Mesothelial cell of epicardium (in vitro differentiated cells): ENCODE data around the gene KLK15. TPM values are rescaled to one million over a fixed set of nuclear protein-coding genes. Genes with fewer than 3 reads are reported as not detected.

Source experiments
- DNase-seq, 2 experiments: peaks; one replicate each; pipeline ENCODE4 v3.0.0; 2021; ENCODE audit warnings: low spot score in 2 of 2; ENCODE audit not compliant: unreplicated experiment in 2 of 2
- H3K27ac Mint-ChIP-seq: 2 replicates; pipeline ENCODE4 v1.8.0; 2021; ENCODE audit warnings: mixed read lengths
- H3K27me3 Mint-ChIP-seq: 2 replicates; pipeline ENCODE4 v1.8.0; 2021; ENCODE audit warnings: low read depth, mixed read lengths
- H3K36me3 Mint-ChIP-seq: 2 replicates; pipeline ENCODE4 v1.8.0; 2021; ENCODE audit warnings: mixed read lengths
- H3K4me1 Mint-ChIP-seq: 2 replicates; pipeline ENCODE4 v1.8.0; 2021; ENCODE audit warnings: mixed read lengths
- H3K4me3 Mint-ChIP-seq: 2 replicates; pipeline ENCODE4 v1.8.0; 2021; ENCODE audit warnings: mild to moderate bottlenecking, moderate library complexity, mixed read lengths
- H3K9me3 Mint-ChIP-seq: 2 replicates; pipeline ENCODE4 v1.8.0; 2021; ENCODE audit warnings: mixed read lengths
- total RNA-seq: library from RNA; stranded (reverse); gene quantifications from 3 replicates; pipeline ENCODE4 v1.2.1, GENCODE V29; 2021
- TF ChIP-seq, protein P1 (sequence below): fragments of 200-600 bp; sonication (generic); IDR thresholded peaks from one replicate; pipeline ENCODE4 v1.5.0; 2021; ENCODE audit warnings: antibody characterized with exemption; ENCODE audit not compliant: unreplicated experiment

The KLK15 gene
- total RNA-seq, 1 donor from 2014 or later = not detected

DNA sequence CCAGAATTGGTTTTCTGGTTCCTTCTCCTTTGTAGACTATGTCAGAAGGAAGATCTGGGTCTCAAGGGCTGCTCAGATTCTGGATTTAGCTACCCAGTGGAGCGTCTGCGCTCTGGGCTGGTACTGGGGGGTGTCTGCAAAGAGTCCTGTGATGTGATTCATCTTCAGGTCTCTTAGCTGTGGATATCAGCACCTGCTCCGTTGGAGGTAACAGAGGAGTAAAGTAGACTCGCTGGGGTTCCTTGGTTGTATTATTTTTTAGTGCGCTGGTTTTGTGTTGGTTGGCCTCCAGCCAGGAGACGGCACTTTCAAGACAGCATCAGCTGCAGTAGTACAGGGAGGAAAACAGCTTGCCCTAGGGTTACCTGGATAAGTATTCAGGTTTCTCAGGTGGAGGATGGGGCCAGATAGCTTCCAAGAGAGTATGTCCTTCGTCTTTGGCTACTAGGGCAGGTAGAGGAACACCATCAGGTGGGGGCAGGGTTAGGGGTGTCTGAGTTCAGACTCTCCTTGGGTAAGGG lies 10.4 kb upstream of the KLK15 start:
- Mint-ChIP-seq H3K9me3 (peaks cover 9% of the 10 kb centered on the region), H3K4me3 (no peak overlapping the region), H3K36me3 (peaks cover 1% of the 10 kb centered on the region), H3K27ac (no peak overlapping the region), H3K4me1 (no peaks in the 10 kb centered on the region), H3K27me3 (peaks cover 75% of the 10 kb centered on the region)
- TF ChIP-seq, protein P1, sequence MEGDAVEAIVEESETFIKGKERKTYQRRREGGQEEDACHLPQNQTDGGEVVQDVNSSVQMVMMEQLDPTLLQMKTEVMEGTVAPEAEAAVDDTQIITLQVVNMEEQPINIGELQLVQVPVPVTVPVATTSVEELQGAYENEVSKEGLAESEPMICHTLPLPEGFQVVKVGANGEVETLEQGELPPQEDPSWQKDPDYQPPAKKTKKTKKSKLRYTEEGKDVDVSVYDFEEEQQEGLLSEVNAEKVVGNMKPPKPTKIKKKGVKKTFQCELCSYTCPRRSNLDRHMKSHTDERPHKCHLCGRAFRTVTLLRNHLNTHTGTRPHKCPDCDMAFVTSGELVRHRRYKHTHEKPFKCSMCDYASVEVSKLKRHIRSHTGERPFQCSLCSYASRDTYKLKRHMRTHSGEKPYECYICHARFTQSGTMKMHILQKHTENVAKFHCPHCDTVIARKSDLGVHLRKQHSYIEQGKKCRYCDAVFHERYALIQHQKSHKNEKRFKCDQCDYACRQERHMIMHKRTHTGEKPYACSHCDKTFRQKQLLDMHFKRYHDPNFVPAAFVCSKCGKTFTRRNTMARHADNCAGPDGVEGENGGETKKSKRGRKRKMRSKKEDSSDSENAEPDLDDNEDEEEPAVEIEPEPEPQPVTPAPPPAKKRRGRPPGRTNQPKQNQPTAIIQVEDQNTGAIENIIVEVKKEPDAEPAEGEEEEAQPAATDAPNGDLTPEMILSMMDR = no peak
- DNase-seq = no peak

DNA sequence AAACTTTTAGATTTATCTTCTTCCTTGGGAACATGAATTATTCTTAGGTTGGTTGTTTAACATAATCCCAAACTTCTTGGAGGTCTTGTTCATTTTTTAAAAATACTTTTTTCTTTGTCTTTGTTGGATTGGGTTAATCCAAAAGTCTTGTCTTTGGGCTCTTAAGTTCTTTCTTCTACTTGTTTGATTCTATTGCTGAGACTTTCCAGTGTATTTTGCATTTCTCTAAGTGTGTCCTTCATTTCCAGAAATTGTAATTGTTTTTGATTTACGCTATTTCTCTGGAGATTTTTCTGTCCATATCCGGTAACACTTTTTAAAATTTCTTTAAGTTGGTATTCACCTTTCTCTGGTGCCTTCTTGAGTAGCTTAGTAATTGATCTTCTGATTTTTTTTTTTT lies 9.8 kb upstream of the KLK15 start:
- H3K27ac Mint-ChIP-seq = no peak overlapping the region
- no peak for DNase-seq
- H3K4me3 Mint-ChIP-seq = no peak overlapping the region
- TF ChIP-seq, protein P1 = no peak
- peaks cover 9% of the 10 kb centered on the region for H3K9me3 Mint-ChIP-seq
- peaks cover 71% of the 10 kb centered on the region for H3K27me3 Mint-ChIP-seq
- peaks cover 1% of the 10 kb centered on the region for H3K36me3 Mint-ChIP-seq
- peaks cover under 1% of the 10 kb centered on the region for H3K4me1 Mint-ChIP-seq

DNA sequence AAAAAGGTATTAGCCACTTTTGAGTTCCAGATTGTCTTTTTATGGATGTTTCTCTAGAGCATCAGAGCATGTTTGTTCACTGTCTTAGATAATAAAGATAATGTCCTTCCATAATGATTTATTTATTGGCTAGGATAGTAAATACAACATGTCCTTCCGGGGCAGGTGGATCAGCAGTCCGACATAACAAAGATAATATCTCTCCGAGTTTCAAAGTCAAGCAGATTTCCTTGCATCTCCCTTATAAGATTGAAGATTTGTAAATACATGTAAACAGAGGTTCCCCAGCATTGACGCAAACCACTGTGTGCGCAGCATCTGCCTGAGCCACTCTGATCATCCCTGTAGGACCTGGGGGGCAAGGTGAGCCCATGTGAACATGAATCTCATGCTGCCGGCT lies 8.8 kb upstream of the KLK15 start:
- DNase-seq = no peak
- Mint-ChIP-seq H3K27ac (no peak overlapping the region), H3K36me3 (peaks cover 1% of the 10 kb centered on the region), H3K4me3 (no peak overlapping the region), H3K4me1 (peaks cover 2% of the 10 kb centered on the region), H3K9me3 (peaks cover 9% of the 10 kb centered on the region), H3K27me3 (peaks cover 75% of the 10 kb centered on the region)
- TF ChIP-seq, protein P1 = no peak

DNA sequence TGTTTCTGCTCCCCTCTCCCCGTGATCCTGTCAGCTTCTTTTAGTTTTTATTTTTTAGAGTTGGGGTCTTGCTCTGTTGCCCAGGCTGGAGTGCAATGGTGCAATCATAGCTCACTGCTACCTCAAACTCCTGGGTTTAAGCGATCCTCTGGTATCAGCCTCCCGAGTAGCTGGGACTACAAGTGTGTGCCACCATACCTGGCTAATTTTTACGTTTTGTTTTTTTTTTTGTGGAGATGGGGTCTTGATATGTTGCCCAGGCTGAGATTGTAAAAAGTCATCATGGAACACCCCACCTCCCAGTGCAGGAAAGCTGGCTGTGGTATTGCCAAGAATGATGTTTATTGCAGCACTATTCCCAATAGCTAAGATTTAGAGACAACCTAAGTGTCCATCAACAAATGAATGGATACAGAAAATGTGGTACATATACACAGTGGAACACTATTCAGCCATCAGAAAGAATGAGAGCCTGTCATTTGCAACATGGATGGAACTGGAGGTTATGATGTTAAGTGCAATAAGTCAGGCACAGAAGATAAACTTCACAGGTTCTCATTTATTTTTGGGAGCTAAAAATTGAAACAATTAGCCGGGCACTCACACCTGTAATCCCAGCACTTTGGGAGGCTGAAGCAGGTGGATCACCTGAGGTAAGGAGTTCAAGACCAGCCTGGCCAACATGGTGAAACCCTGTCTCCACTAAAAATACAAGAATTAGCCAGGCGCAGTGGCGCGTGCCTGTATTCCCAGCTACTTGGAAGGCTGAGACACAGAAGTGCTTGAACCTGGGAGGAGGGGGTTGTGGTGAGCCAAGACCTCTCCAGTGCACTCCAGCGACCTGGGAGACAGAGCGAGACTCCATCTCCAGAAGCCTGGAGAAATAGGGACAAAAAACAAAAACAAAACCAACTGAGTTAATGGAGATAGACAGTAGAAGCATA lies 6.6 kb upstream of the KLK15 start:
- DNase-seq = no peak
- Mint-ChIP-seq H3K36me3 (peaks cover 1% of the 10 kb centered on the region), H3K4me3 (no peak overlapping the region), H3K4me1 (peaks cover 10% of the 10 kb centered on the region), H3K27me3 (peaks cover 73% of the 10 kb centered on the region), H3K27ac (no peak overlapping the region), H3K9me3 (peaks cover 9% of the 10 kb centered on the region)
- TF ChIP-seq, protein P1 = no peak

DNA sequence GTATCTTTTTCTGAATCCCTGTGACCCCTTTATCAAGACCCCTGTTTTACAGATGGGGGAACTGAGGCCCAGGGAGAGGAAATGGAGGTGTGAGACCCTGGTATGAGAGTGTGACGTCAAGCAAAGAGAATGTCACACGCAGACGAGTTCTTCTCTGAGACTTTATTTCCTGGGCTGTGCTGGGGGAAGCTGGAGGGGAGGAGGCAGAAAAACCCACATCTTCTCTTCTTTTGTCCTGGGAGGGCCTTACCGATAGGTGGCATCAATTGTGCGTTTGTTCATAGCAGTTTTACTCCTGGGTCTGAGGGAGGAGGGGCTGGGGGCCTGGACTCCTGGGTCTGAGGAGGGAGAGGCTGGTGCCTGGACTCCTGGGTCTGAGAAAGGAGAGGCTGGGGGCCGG lies 4.9 kb upstream of the KLK15 start:
- DNase-seq = no peak
- TF ChIP-seq, protein P1 = no peak
- H3K4me1 Mint-ChIP-seq = peaks cover 10% of the 10 kb centered on the region
- H3K36me3 Mint-ChIP-seq = peaks cover under 1% of the 10 kb centered on the region
- H3K27me3 Mint-ChIP-seq = peaks cover 57% of the 10 kb centered on the region
- H3K9me3 Mint-ChIP-seq = peaks cover 3% of the 10 kb centered on the region
- H3K27ac Mint-ChIP-seq = no peak overlapping the region
- H3K4me3 Mint-ChIP-seq = no peak overlapping the region
